Tibial nerve (tissue), 4 donors: ENCODE data around the gene PLSCR4. TPM values are rescaled to one million over a fixed set of nuclear protein-coding genes. Genes with fewer than 3 reads are reported as not detected.

Experiments
- DNase-seq, 2 donors: peaks; one replicate each; pipeline ENCODE4 v3.0.0-alpha.2; 2019; ENCODE audit warnings: low spot score in 2 of 2
- H3K27ac ChIP-seq, 4 donors: fragments of 200-600 bp; sonication (generic) in 3 of 4; one replicate each; pipeline ENCODE4 v1.5.1; 2017 to 2019; ENCODE audit warnings: mild to moderate bottlenecking in 1 of 4
- H3K27me3 ChIP-seq, 2 donors: fragments of 200-600 bp; sonication (generic) in 1 of 2; one replicate each; pipeline versions ENCODE4 v1.5.1 to v1.6.0; 2017 to 2019
- H3K36me3 ChIP-seq, 3 donors: fragments of 200-600 bp; sonication (generic); one replicate each; pipeline ENCODE4 v1.5.1; 2018 to 2019
- H3K4me1 ChIP-seq, 4 donors: fragments of 200-600 bp; sonication (generic) in 3 of 4; one replicate each; pipeline ENCODE4 v1.5.1; 2017 to 2019
- H3K4me3 ChIP-seq, 4 donors: fragments of 200-600 bp; sonication (generic) in 3 of 4; one replicate each; pipeline ENCODE4 v1.5.1; 2017 to 2019; ENCODE audit warnings: mild to moderate bottlenecking in 1 of 4, moderate library complexity in 1 of 4
- H3K9me3 ChIP-seq, 4 donors: fragments of 200-600 bp; sonication (generic) in 3 of 4; one replicate each; pipeline ENCODE4 v1.5.1; 2017 to 2019
- EP300 ChIP-seq, 2 donors: sonication (generic); formaldehyde crosslinking; IDR thresholded peaks; one replicate each; pipeline ENCODE4 v1.6.1; 2017; ENCODE audit warnings: antibody characterized with exemption in 2 of 2, mild to moderate bottlenecking in 1 of 2
- POLR2A ChIP-seq, 2 donors: fragments of 450-650 bp; IDR thresholded peaks; one replicate each; pipeline ENCODE4 v1.6.1; 2017; ENCODE audit warnings: antibody characterized with exemption in 2 of 2, mild to moderate bottlenecking in 2 of 2, moderate library complexity in 2 of 2
- WGBS, 2 donors: methylation state at CpG; one replicate each; pipeline ENCODE4 v1.1.5; 2018; 5-methylcytosine and 5-hydroxymethylcytosine counted together
- total RNA-seq, 4 donors: library from RNA; depleted of rRNA; stranded (reverse); fragments of >200 nt; gene quantifications; one replicate each; pipeline ENCODE4 v1.1.0, GENCODE V29; 2016
- TF ChIP-seq, protein P1 (sequence below), 5 experiments: fragments of 200-600 bp in 3 of 5; fragments of 450-650 bp in 2 of 5; sonication (generic) in 3 of 5; IDR thresholded peaks; one replicate each; pipeline ENCODE4 v1.5.1; 2016 to 2019; ENCODE audit warnings: antibody characterized with exemption in 5 of 5, mild to moderate bottlenecking in 3 of 5, moderate library complexity in 2 of 5

Gene PLSCR4
- total RNA-seq, 4 donors from 2014 or later: 85.8 to 217 (median 128) TPM

DNA sequence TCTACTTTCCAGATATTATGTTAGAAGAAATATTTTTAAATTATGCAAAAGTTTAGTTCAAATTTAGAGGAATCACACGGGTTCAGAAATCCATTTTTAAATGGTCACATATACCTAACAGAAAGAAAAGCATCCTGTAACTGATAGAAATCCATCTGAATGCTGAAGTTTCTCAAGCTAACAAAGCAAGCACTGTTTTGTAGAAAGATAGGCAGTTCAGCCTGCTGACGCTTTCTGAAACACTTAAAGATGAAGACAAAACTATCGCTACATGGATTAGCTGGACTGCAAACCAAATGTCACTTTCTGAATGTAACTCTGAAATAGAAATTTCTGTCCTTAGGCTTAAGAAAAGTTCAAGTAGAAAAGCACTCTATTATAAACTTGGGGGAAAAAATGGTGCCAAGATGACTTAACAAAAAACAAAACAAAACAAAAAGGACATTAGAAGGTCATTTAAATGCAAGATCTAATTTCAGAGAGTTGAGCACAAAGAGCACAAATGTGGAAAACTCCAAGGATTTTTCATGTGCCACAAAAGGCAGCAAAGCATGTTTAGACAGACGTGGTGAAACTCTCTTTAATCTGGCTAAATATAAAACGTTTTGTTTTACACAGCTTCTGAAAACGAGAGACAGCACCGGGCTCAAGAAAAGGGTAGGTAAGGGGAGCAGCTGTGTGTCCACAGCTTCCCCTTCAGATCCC is 91.1 kb downstream of the PLSCR4 start:
- Histone ChIP-seq H3K27ac (peak overlapping the region; percentile 85 to 96 (median 92)), H3K4me3 (peak overlapping the region; percentile 71 to 81 (median 76)), H3K36me3 (no peaks in the 10 kb centered on the region), H3K4me1 (peaks cover 0 to 52% (median 3%) of the 10 kb centered on the region in 4 donors), H3K9me3 (no peaks in the 10 kb centered on the region), H3K27me3 (no peaks in the 10 kb centered on the region)
- TF ChIP-seq POLR2A (IDR thresholded peaks at IDR 0.05): no peak
- TF ChIP-seq, protein P1, sequence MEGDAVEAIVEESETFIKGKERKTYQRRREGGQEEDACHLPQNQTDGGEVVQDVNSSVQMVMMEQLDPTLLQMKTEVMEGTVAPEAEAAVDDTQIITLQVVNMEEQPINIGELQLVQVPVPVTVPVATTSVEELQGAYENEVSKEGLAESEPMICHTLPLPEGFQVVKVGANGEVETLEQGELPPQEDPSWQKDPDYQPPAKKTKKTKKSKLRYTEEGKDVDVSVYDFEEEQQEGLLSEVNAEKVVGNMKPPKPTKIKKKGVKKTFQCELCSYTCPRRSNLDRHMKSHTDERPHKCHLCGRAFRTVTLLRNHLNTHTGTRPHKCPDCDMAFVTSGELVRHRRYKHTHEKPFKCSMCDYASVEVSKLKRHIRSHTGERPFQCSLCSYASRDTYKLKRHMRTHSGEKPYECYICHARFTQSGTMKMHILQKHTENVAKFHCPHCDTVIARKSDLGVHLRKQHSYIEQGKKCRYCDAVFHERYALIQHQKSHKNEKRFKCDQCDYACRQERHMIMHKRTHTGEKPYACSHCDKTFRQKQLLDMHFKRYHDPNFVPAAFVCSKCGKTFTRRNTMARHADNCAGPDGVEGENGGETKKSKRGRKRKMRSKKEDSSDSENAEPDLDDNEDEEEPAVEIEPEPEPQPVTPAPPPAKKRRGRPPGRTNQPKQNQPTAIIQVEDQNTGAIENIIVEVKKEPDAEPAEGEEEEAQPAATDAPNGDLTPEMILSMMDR (IDR thresholded peaks at IDR 0.05): peak in 1 of 5 experiments; percentile 31
- no peak for DNase-seq
- WGBS, 2 donors: 4 to 5% methylated on average over 7 of the region's 7 CpGs

DNA sequence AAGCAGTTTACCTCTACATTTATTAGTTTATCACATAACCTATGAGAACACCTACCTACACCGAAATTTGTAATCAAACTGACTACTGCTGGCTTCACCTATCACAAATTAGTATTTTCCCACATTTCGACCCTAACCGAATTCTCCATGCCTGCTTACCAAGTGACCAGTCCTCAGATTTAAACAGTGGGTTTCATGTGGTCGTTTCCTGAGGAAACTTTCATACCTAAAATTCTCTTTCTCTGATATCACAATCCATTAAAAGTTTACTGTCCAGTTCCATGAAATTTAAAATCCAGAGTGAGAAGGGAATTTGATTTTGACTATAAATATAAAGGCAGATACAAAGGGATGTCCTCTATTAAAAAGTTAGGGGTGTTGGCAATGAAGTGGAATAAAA is 91.9 kb downstream of the PLSCR4 start:
- Histone ChIP-seq H3K27ac (peak overlapping the region; percentile 85 to 96 (median 92)), H3K4me3 (peak overlapping the region in 1 of 4 donors; percentile 73), H3K36me3 (no peaks in the 10 kb centered on the region), H3K9me3 (no peaks in the 10 kb centered on the region), H3K27me3 (no peaks in the 10 kb centered on the region), H3K4me1 (peaks cover 0 to 52% (median 5%) of the 10 kb centered on the region in 4 donors)
- TF ChIP-seq POLR2A (IDR thresholded peaks at IDR 0.05) (no peak), EP300 (IDR thresholded peaks at IDR 0.05) (no peak)
- DNase-seq: no peak
- WGBS, 2 donors: 67 to 77% methylated on average over 4 of the region's 4 CpGs

DNA sequence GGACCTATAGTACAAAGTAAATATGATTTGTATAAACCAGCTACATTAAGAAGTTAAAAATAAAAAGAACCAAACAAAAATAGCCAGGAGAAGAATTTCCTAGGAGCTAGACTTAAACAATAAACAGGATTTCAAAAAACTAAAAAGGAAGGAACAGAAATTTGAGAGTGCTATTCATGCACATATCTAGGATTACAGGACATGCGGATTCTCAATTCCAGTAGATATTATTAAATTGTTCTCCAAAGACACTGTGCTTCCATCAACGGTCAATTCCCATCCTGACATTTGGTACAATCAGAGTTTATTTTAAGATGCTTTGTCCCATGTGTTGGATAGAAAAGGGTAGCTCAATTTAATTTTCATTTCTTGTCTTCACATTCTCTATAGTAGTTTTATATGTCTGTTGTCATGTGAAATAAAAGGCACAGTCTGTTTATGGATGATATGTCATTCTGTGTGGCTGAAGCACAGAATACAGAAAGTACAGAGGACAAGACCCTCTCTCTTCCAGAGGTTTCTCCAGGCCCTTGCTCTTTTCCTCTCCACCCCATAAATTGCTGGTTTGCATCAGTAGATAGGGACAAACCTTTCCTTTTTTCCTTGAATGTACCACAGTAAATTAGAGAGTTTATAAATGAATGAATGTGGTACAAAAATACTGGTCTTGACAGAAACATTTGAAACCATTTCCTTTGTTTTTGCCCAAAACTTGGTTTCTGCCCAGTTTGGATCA is 93.4 kb downstream of the PLSCR4 start:
- Histone ChIP-seq H3K27me3 (no peaks in the 10 kb centered on the region), H3K4me1 (peaks cover 0 to 64% (median 6%) of the 10 kb centered on the region in 4 donors), H3K9me3 (no peaks in the 10 kb centered on the region), H3K4me3 (no peak overlapping the region), H3K27ac (peak overlapping the region in 3 of 4 donors; percentile 54 to 96 (median 96)), H3K36me3 (no peaks in the 10 kb centered on the region)
- 65 to 68% methylated on average over 2 of the region's 2 CpGs for WGBS, 2 donors
- DNase-seq: no peak
- TF ChIP-seq POLR2A (IDR thresholded peaks at IDR 0.05): no peak
- TF ChIP-seq, protein P1 (IDR thresholded peaks at IDR 0.05): no peak

DNA sequence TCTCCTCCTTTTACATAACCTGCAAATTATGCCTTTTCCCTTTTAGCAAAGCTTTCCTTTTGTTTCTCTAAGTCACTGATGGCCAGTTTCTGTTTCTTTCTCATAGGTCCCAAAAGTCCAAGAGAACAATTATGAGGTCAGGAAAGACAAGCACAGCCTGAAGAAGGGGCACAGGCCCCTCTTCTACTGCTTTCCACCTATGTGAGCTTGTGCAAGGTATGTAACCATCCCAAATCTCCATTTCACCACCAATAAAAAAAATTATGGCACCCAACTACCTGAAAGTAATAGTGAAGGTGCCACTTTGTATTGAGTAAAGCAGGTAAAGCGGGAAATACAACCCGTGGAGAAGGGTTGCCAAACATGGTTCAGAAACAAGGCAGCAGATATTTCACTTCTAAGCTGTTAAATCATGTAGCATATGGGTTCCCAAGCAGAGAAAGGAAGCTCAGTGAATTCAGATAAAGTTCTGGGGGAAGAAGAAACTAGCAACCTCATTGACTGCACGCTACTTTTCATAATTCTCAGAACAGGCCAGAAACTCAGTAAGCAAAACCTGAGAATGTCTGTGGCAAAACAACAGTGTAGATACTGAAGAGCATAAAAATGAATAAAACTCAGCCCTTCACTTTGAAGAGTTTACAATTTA is 94.1 kb downstream of the PLSCR4 start:
- Histone ChIP-seq H3K4me1 (peaks cover 0 to 59% (median 4%) of the 10 kb centered on the region in 4 donors), H3K9me3 (no peaks in the 10 kb centered on the region), H3K27me3 (no peaks in the 10 kb centered on the region), H3K36me3 (no peaks in the 10 kb centered on the region), H3K27ac (peak overlapping the region; percentile 15 to 96 (median 75)), H3K4me3 (peak overlapping the region in 2 of 4 donors; percentile 6 to 9)
- TF ChIP-seq POLR2A (IDR thresholded peaks at IDR 0.05): no peak
- no peak for TF ChIP-seq EP300 (IDR thresholded peaks at IDR 0.05)
- TF ChIP-seq, protein P1 (IDR thresholded peaks at IDR 0.05): no peak
- DNase-seq: no peak
- WGBS, 2 donors: 36 to 43% methylated on average over 3 of the region's 3 CpGs

DNA sequence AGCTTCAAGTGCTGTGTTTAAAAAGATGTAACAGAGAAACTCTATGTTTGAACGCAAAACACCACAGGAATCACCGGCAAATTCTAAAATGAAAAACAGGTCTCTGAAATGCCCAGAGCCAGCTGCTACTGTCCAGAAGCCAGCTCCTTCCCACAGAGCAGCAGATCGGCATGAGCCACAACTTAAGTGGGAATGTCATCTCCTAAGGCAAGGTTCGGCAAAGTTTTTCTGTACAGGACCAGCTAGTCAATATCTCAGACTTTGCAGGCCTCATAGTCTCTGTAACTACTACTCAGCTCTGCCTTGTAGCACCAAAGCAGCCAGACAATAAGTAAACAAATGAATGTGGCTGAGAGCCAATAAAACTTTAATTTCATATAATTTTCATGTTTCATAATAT is 94.8 kb downstream of the PLSCR4 start:
- Histone ChIP-seq H3K4me3 (peak overlapping the region in 1 of 4 donors; percentile 9), H3K4me1 (peaks cover 0 to 59% (median 4%) of the 10 kb centered on the region in 4 donors), H3K9me3 (no peaks in the 10 kb centered on the region), H3K36me3 (no peaks in the 10 kb centered on the region), H3K27me3 (no peaks in the 10 kb centered on the region), H3K27ac (peak overlapping the region; percentile 15 to 96 (median 75))
- TF ChIP-seq, protein P1 (IDR thresholded peaks at IDR 0.05): no peak
- 45 to 58% methylated on average over 4 of the region's 4 CpGs for WGBS, 2 donors
- DNase-seq: no peak
